HL-60 (cell line): ENCODE data around the gene RAB25.

Source experiments
- DNase-seq, 2 experiments: peaks; one replicate each; pipeline ENCODE4 v3.0.0-alpha.2; 2010 to 2020; ENCODE audit warnings: low read depth in 1 of 2, low spot score in 1 of 2
- H3K27ac ChIP-seq: fragments of 250-450 bp; sonication (Bioruptor Pico); replicated peaks from 2 replicates; pipeline ENCODE4 v1.5.1; 2020; ENCODE audit warnings: mild to moderate bottlenecking, moderate library complexity
- H3K27me3 ChIP-seq: fragments of 250-450 bp; sonication (Bioruptor Pico); 2 replicates; pipeline ENCODE4 v1.5.1; 2021; ENCODE audit warnings: mild to moderate bottlenecking, moderate library complexity; ENCODE audit not compliant: insufficient read depth, poor library complexity, severe bottlenecking
- H3K4me3 ChIP-seq: replicated peaks from 2 replicates; pipeline ENCODE4 v1.5.1; 2011; ENCODE audit warnings: mild to moderate bottlenecking, control low read depth, low read length; ENCODE audit not compliant: insufficient read depth
- GABPA ChIP-seq: IDR thresholded peaks from 2 replicates; pipeline ENCODE4 v1.6.1; 2012; ENCODE audit warnings: low read depth
- POLR2AphosphoS5 ChIP-seq: IDR thresholded peaks from 2 replicates; pipeline ENCODE4 v1.6.1; 2012; ENCODE audit warnings: low read depth
- SPI1 ChIP-seq: IDR thresholded peaks from 2 replicates; pipeline ENCODE4 v1.6.1; 2012; ENCODE audit warnings: low read depth, mild to moderate bottlenecking, borderline replicate concordance
- TF ChIP-seq, protein P1 (sequence below): IDR thresholded peaks from one replicate; pipeline ENCODE4 v1.5.1; 2011; ENCODE audit warnings: low read length, control low read depth, inconsistent platforms; ENCODE audit not compliant: insufficient read depth
- TF ChIP-seq, protein P2 (sequence below): IDR thresholded peaks from 2 replicates; pipeline ENCODE4 v1.6.1; 2012; ENCODE audit warnings: low read depth; ENCODE audit not compliant: insufficient replicate concordance

Gene RAB25

DNA sequence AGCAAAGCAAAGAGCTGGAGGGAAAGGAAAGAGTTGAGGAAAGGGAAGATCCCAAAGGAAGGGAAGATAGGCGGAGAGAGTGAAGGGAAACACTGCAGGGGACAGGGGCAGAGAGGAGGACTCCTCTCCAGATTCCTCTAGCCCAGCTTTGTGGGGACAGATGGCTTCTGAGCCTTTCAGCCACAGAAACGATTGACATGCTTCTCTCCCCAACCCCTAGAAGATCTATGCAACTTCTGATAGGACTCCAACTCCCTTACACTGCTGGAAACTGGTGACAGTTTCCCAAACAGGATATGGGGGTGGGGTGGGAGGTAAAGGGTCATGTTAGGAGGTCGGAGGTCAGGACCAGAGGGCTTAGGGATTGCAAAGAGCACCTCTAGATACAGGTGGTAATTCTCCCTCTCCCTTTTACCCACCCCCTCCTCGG is 14.8 kb downstream of the RAB25 start:
- Histone ChIP-seq H3K27me3 (peaks cover 2% of the 10 kb centered on the region), H3K4me3 (no peak overlapping the region), H3K27ac (no peak overlapping the region)
- TF ChIP-seq SPI1 (no peak), GABPA (no peak), POLR2AphosphoS5 (no peak)
- TF ChIP-seq, protein P1, sequence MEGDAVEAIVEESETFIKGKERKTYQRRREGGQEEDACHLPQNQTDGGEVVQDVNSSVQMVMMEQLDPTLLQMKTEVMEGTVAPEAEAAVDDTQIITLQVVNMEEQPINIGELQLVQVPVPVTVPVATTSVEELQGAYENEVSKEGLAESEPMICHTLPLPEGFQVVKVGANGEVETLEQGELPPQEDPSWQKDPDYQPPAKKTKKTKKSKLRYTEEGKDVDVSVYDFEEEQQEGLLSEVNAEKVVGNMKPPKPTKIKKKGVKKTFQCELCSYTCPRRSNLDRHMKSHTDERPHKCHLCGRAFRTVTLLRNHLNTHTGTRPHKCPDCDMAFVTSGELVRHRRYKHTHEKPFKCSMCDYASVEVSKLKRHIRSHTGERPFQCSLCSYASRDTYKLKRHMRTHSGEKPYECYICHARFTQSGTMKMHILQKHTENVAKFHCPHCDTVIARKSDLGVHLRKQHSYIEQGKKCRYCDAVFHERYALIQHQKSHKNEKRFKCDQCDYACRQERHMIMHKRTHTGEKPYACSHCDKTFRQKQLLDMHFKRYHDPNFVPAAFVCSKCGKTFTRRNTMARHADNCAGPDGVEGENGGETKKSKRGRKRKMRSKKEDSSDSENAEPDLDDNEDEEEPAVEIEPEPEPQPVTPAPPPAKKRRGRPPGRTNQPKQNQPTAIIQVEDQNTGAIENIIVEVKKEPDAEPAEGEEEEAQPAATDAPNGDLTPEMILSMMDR = no peak
- TF ChIP-seq, protein P2, sequence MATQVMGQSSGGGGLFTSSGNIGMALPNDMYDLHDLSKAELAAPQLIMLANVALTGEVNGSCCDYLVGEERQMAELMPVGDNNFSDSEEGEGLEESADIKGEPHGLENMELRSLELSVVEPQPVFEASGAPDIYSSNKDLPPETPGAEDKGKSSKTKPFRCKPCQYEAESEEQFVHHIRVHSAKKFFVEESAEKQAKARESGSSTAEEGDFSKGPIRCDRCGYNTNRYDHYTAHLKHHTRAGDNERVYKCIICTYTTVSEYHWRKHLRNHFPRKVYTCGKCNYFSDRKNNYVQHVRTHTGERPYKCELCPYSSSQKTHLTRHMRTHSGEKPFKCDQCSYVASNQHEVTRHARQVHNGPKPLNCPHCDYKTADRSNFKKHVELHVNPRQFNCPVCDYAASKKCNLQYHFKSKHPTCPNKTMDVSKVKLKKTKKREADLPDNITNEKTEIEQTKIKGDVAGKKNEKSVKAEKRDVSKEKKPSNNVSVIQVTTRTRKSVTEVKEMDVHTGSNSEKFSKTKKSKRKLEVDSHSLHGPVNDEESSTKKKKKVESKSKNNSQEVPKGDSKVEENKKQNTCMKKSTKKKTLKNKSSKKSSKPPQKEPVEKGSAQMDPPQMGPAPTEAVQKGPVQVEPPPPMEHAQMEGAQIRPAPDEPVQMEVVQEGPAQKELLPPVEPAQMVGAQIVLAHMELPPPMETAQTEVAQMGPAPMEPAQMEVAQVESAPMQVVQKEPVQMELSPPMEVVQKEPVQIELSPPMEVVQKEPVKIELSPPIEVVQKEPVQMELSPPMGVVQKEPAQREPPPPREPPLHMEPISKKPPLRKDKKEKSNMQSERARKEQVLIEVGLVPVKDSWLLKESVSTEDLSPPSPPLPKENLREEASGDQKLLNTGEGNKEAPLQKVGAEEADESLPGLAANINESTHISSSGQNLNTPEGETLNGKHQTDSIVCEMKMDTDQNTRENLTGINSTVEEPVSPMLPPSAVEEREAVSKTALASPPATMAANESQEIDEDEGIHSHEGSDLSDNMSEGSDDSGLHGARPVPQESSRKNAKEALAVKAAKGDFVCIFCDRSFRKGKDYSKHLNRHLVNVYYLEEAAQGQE = no peak
- DNase-seq = no peak

DNA sequence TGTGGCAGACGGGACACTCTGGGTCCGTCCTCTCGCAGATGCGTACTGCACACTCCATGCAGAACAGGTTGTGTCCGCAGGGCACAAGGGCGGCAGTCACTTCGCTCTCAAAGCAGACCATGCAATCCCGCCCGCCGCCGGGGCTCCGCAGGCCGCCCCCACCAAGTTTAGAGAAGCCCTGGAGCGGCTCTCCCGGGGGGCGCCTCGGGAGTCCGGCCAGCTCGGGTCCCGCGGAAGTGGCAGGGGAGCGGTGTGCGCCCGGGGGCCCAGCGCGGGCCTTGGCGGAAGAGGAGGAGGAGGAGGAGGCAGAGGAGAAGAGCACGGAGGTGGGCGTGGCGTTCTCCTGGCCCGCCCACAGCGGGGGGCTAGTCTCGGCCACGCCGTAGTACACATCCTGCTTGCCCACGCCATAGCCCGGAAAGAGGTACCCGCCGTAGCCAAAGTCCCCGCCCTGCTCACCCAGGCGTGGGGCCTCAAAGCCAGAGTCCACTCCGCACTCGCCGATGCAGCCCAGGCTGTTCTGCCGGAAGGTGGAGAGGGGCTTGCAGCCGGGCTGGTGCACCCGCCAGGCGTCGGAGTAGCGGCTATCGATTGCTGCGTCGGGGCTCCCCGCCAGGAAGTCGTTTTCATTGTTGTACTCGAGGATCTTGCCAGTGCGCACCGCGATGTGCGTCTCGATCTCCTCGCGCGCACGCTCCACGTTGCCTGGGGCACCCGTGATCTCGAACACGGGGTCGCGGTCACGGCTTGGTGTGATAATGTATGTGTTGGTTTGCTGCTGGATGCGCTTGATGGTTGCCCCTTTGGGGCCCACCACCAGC is 15.9 kb downstream of the RAB25 start:
- no peak for DNase-seq
- TF ChIP-seq GABPA (no peak), POLR2AphosphoS5 (no peak), SPI1 (no peak)
- TF ChIP-seq, protein P1 = no peak
- TF ChIP-seq, protein P2 = no peak

DNA sequence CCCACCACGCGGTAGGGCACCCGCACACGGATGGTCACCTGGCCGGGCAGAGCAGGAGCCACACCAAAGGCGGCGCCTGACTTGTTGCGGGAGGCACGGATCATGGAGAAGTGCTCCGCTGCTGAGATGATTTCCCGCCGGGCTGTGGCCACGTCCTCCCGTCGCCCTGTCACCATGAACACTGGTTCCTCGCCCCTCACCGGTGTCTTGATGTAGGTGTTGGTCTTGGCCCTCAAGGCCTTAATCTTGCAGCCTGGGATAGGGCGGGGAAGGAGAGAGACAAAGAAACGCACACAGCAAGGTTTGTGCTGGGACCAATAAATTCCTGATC is 16.4 kb downstream of the RAB25 start:
- no peak for TF ChIP-seq SPI1
- TF ChIP-seq, protein P2 = no peak
- TF ChIP-seq, protein P1 = no peak
- no peak for DNase-seq
- Histone ChIP-seq H3K27me3 (peaks cover 10% of the 10 kb centered on the region), H3K4me3 (no peak overlapping the region), H3K27ac (no peak overlapping the region)

More for the DNA sequence above, 15.9 kb downstream of the RAB25 start:
- no peak overlapping the region for H3K27ac ChIP-seq
- no peak overlapping the region for H3K4me3 ChIP-seq
- peaks cover 8% of the 10 kb centered on the region for H3K27me3 ChIP-seq
